ENCODE measurements around the gene POMGNT2. TPM values are rescaled to one million over a fixed set of nuclear protein-coding genes. Genes with fewer than 3 reads are reported as not detected.
"Not testable (repeated sequence)": the region's sequence is repeated elsewhere in the genome, so short reads cannot be mapped to it uniquely, and the experiment has no call there.

Gene POMGNT2
- total and polyA plus RNA-seq, 2 of the 8 experiments (the other 6 are each of a cell fraction or from before 2014, with no cell fraction given) = 13.6 to 35.7 TPM

DNA sequence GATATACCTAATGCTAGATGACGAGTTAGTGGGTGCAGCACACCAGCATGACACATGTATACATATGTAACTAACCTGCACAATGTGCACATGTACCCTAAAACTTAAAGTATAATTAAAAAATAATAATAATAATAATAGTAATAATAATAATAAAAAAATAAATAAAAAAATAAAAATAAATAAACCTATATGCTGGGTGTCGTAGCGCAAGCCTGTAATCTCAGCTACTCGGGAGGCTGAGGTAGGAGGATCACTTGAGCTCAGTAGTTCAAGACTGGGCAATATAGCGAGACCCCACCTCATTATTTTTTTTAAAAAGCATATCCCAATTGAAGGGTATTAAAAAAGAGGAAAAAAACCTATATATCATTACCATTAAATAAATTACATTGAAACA, 35.2 kb downstream of the POMGNT2 start:
- H3K4me1 ChIP-seq (replicated peaks in 1 of 4; ENCODE audit: control insufficient read depth in 3 of 4, insufficient read depth in 4 of 4, low read length in 3 of 4); H3K27me3 ChIP-seq (replicated peaks in 1 of 4; ENCODE audit: control insufficient read depth in 3 of 4, extremely low read depth in 1 of 4, insufficient read depth in 3 of 4, low read length in 3 of 4); H2BK5ac ChIP-seq (ENCODE audit: low read depth, low read length); H2AK5ac ChIP-seq (ENCODE audit: low read depth, low read length); H4K8ac ChIP-seq (ENCODE audit: extremely low read depth, insufficient read depth, low read length); H3K79me2 ChIP-seq (ENCODE audit: control insufficient read depth in 1 of 2, insufficient read depth in 2 of 2, low read length in 2 of 2); H3K4me3 ChIP-seq (ENCODE audit: extremely low read depth in 1 of 4, insufficient read depth in 2 of 4, low read depth in 3 of 4, low read length in 4 of 4); H3K23ac ChIP-seq (ENCODE audit: insufficient read length); H3K4me2 ChIP-seq (ENCODE audit: insufficient read depth in 1 of 2, low read depth in 2 of 2, low read length in 2 of 2); FAIRE-seq; H4K20me1 ChIP-seq (replicated peaks in 1 of 2; ENCODE audit: control insufficient read depth in 1 of 2, insufficient read depth in 2 of 2, low read length in 2 of 2); POLR2A ChIA-PET (ENCODE audit: partially characterized antibody); H3K4ac ChIP-seq (replicated peaks; ENCODE audit: insufficient read length, low read depth, low read length); H4K5ac ChIP-seq (ENCODE audit: insufficient read length, low read depth, low read length); DNase-seq (ENCODE audit: low read depth in 1 of 2, low spot score in 2 of 2); H3K14ac ChIP-seq (ENCODE audit: insufficient read length); H3K18ac ChIP-seq (ENCODE audit: extremely low read depth, low read length); H3K79me1 ChIP-seq (ENCODE audit: low read depth, low read length); H2BK15ac ChIP-seq (ENCODE audit: low read length); H3K36me3 ChIP-seq (ENCODE audit: control insufficient read depth in 2 of 4, insufficient read depth in 4 of 4, low read length in 3 of 4); H3K9me3 ChIP-seq (ENCODE audit: insufficient read depth in 2 of 2, low read depth in 1 of 2, low read length in 1 of 2); H3K23me2 ChIP-seq (ENCODE audit: low read depth, low read length); H3K56ac ChIP-seq (replicated peaks; ENCODE audit: insufficient read length, low read depth, low read length); H2BK120ac ChIP-seq (replicated peaks; ENCODE audit: low read depth, low read length); H4K91ac ChIP-seq (replicated peaks; ENCODE audit: insufficient read length, low read length); H3K9ac ChIP-seq (replicated peaks in 1 of 4; ENCODE audit: extremely low read depth in 1 of 4, low read depth in 3 of 4, low read length in 3 of 4); H2BK12ac ChIP-seq (ENCODE audit: low read depth, low read length); H3K27ac ChIP-seq (ENCODE audit: low read depth, low read length); H2BK20ac ChIP-seq (ENCODE audit: low read length); H2AFZ ChIP-seq (ENCODE audit: low read length): not testable (repeated sequence)
- CTCF ChIA-PET (ENCODE audit: partially characterized antibody) = interaction anchor here (0.6 to 4.5 kb wide), 15 partner anchors 8 to 108 kb away, joined by 3 to 65 read pairs (median 6); partner anchors contain the start of gene GASK1A
- WGBS, 2 experiments (ENCODE audit: extremely low coverage in 1 of 2, insufficient coverage in 1 of 2, insufficient read length in 1 of 2, insufficient replicate concordance in 2 of 2, low coverage in 1 of 2, low lambda C conversion rate in 2 of 2, missing lambda C conversion rate in 1 of 2) = 93% methylated on average over 4 of the region's 5 CpGs; no CpG with 5 or more reads in 1 of the 2 experiments
